A673 (cell line): Measurements from ENCODE around the gene HLA-DOB. TPM values are rescaled to one million over a fixed set of nuclear protein-coding genes. Genes with fewer than 3 reads are reported as not detected.

Experiments used
- BruUV-seq: library from RNA; stranded (reverse); fragments of 400-500 nt; replicated peaks from 2 replicates; lab custom pipeline; 2021; lab: Mats Ljungman, UMichigan
- CTCF ChIA-PET: fragments of 300-600 bp; sonication (Branson Sonifier 250); formaldehyde crosslinking; loops from one replicate; lab custom pipeline; 2022; ENCODE audit warnings: antibody characterized with exemption; lab: Charles Lee
- POLR2A ChIA-PET: fragments of 300-600 bp; sonication (Branson Sonifier 250); formaldehyde crosslinking; loops from one replicate; lab custom pipeline; 2022; ENCODE audit warnings: antibody characterized with exemption; ENCODE audit not compliant: low non-redundant PET; lab: Charles Lee
- DNase-seq: peaks from one replicate; pipeline ENCODE4 v3.0.0-alpha.2; 2015; ENCODE audit warnings: low spot score
- H3K27ac ChIP-seq: fragments of 200-600 bp; sonication (generic); 2 replicates; pipeline ENCODE4 v1.5.1; 2016; ENCODE audit warnings: mixed run types, low read depth, mild to moderate bottlenecking, mixed read lengths, antibody characterized with exemption, low read length; ENCODE audit not compliant: poor library complexity, severe bottlenecking
- H3K27me3 ChIP-seq: fragments of 200-600 bp; sonication (generic); replicated peaks from 2 replicates; pipeline ENCODE4 v1.6.1; 2017; ENCODE audit warnings: mixed run types, low read depth, mild to moderate bottlenecking, mixed read lengths, antibody characterized with exemption, low read length; ENCODE audit not compliant: insufficient read depth, poor library complexity
- H3K36me3 ChIP-seq: fragments of 200-600 bp; sonication (generic); 2 replicates; pipeline ENCODE4 v1.6.1; 2016; ENCODE audit warnings: mixed run types, mild to moderate bottlenecking, mixed read lengths, antibody characterized with exemption, low read length; ENCODE audit not compliant: insufficient read depth, poor library complexity, severe bottlenecking
- H3K4me1 ChIP-seq: fragments of 200-600 bp; sonication (generic); 2 replicates; pipeline ENCODE4 v1.6.1; 2017; ENCODE audit warnings: mixed run types, mild to moderate bottlenecking, mixed read lengths, antibody characterized with exemption, low read length; ENCODE audit not compliant: insufficient read depth, poor library complexity, severe bottlenecking
- H3K4me3 ChIP-seq: fragments of 200-600 bp; sonication (generic); 2 replicates; pipeline ENCODE4 v1.5.1; 2016; ENCODE audit warnings: low read depth, mixed run types, mild to moderate bottlenecking, mixed read lengths, low read length; ENCODE audit not compliant: poor library complexity, severe bottlenecking
- H3K9me3 ChIP-seq: fragments of 200-600 bp; sonication (generic); 2 replicates; pipeline ENCODE4 v1.6.1; 2016; ENCODE audit warnings: mixed run types, low read depth, mild to moderate bottlenecking, mixed read lengths, antibody characterized with exemption, low read length; ENCODE audit not compliant: poor library complexity, severe bottlenecking
- EZH2 ChIP-seq: fragments of 200-600 bp; sonication (generic); IDR thresholded peaks from 2 replicates; pipeline ENCODE4 v1.6.1; 2017; ENCODE audit warnings: borderline replicate concordance, low read depth, mild to moderate bottlenecking, mixed read lengths, antibody characterized with exemption, low read length; ENCODE audit not compliant: poor library complexity, severe bottlenecking
- intact Hi-C: fragments of 100-400 bp; cut with micrococcal nuclease; formaldehyde crosslinking; loops from one replicate; pipeline ENCODE4 v1.10.0; 2022; ENCODE audit not compliant: unreplicated experiment
- total RNA-seq: library from RNA; stranded (reverse); gene quantifications from 2 replicates; pipeline ENCODE4 v1.2.3, GENCODE V29; 2021
- TF ChIP-seq, protein P1 (sequence below): fragments of 300-800, 200-600 bp; sonication (generic); conservative IDR thresholded peaks from 2 replicates; pipeline ENCODE4 v1.5.1; 2017; ENCODE audit warnings: low read depth, mild to moderate bottlenecking, antibody characterized with exemption, low read length, moderate library complexity, mixed read lengths

HLA-DOB gene
- total RNA-seq, 1 experiment from 2014 or later, result 2.0 TPM

GRCh38 chr6:32833664-32834063, 16.9 kb upstream of the HLA-DOB start:
- CTCF ChIA-PET, result interaction anchor here (0.5 kb wide), 1 partner anchor 121 kb away, joined by 3 read pairs; no protein-coding TSS in a partner anchor
- H3K4me1 ChIP-seq, result peaks cover 9% of the 10 kb centered on the region
- H3K27me3 ChIP-seq, result no peaks in the 10 kb centered on the region
- DNase-seq, result no peak
- BruUV-seq, result no TSS peak
- H3K27ac ChIP-seq, result no peak overlapping the region
- intact Hi-C loops, result no loop called here
- POLR2A ChIA-PET, result no interaction called here
- no peaks in the 10 kb centered on the region for H3K9me3 ChIP-seq
- no peaks in the 10 kb centered on the region for H3K36me3 ChIP-seq
- no peak overlapping the region for H3K4me3 ChIP-seq
- TF ChIP-seq, protein P1, sequence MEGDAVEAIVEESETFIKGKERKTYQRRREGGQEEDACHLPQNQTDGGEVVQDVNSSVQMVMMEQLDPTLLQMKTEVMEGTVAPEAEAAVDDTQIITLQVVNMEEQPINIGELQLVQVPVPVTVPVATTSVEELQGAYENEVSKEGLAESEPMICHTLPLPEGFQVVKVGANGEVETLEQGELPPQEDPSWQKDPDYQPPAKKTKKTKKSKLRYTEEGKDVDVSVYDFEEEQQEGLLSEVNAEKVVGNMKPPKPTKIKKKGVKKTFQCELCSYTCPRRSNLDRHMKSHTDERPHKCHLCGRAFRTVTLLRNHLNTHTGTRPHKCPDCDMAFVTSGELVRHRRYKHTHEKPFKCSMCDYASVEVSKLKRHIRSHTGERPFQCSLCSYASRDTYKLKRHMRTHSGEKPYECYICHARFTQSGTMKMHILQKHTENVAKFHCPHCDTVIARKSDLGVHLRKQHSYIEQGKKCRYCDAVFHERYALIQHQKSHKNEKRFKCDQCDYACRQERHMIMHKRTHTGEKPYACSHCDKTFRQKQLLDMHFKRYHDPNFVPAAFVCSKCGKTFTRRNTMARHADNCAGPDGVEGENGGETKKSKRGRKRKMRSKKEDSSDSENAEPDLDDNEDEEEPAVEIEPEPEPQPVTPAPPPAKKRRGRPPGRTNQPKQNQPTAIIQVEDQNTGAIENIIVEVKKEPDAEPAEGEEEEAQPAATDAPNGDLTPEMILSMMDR, result no peak
- no peak for TF ChIP-seq EZH2

GRCh38 chr6:32832535-32832934, 15.7 kb upstream of the HLA-DOB start:
- no peak for DNase-seq
- POLR2A ChIA-PET, result no interaction called here
- intact Hi-C loops, result no loop called here
- Histone ChIP-seq H3K9me3 (no peaks in the 10 kb centered on the region), H3K27me3 (no peaks in the 10 kb centered on the region), H3K27ac (no peak overlapping the region), H3K4me1 (peaks cover 6% of the 10 kb centered on the region), H3K36me3 (no peaks in the 10 kb centered on the region), H3K4me3 (no peak overlapping the region)
- CTCF ChIA-PET, result no interaction called here
- BruUV-seq, result no TSS peak
- TF ChIP-seq EZH2, result no peak
- TF ChIP-seq, protein P1, result no peak

- CTCF ChIA-PET, result no interaction called here
Observed at GRCh38 chr6:32830936-32831335, 14.1 kb upstream of the HLA-DOB start.

More at GRCh38 chr6:32830936-32831335, 14.1 kb upstream of the HLA-DOB start:
- no peak overlapping the region for H3K27ac ChIP-seq
- no peaks in the 10 kb centered on the region for H3K9me3 ChIP-seq
- no peaks in the 10 kb centered on the region for H3K27me3 ChIP-seq
- TF ChIP-seq, protein P1, result no peak
- no peak for TF ChIP-seq EZH2
- H3K4me1 ChIP-seq, result no peaks in the 10 kb centered on the region
- H3K4me3 ChIP-seq, result no peak overlapping the region
- no TSS peak for BruUV-seq
- no peak for DNase-seq
- H3K36me3 ChIP-seq, result no peaks in the 10 kb centered on the region
- intact Hi-C loops, result no loop called here
- POLR2A ChIA-PET, result no interaction called here
